Activated naive CD8-positive, alpha-beta T cell treated with anti-CD3 and anti-CD28 coated beads, Interleukin-2, amount 50 U/mL, for 24 hours (primary cell): ENCODE results near the gene PDE6C.

ENCODE experiments used
- ATAC-seq: fragments of 150-1000 bp; cut with Tn5 transposase; one replicate; pipeline ENCODE4 v1.10.0; 2021
- DNase-seq: peaks from one replicate; pipeline ENCODE4 v3.0.0; 2021
- H3K27ac Mint-ChIP-seq: one replicate; pipeline ENCODE4 v1.8.0; 2021; ENCODE audit warnings: mild to moderate bottlenecking, mixed read lengths
- H3K27me3 Mint-ChIP-seq: one replicate; pipeline ENCODE4 v1.8.0; 2021; ENCODE audit warnings: mixed read lengths
- H3K36me3 Mint-ChIP-seq: one replicate; pipeline ENCODE4 v1.8.0; 2021; ENCODE audit warnings: low read depth, mixed read lengths
- H3K4me1 Mint-ChIP-seq: one replicate; pipeline ENCODE4 v1.8.0; 2021; ENCODE audit warnings: mixed read lengths
- H3K4me3 Mint-ChIP-seq: one replicate; pipeline ENCODE4 v1.8.0; 2021; ENCODE audit warnings: mild to moderate bottlenecking, moderate library complexity, mixed read lengths
- H3K9me3 Mint-ChIP-seq: one replicate; pipeline ENCODE4 v1.8.0; 2021; ENCODE audit warnings: mixed read lengths

Gene PDE6C

GRCh38 chr10:93584445-93584844 lies 27.9 kb upstream of the PDE6C start:
- Mint-ChIP-seq H3K27me3 (peaks cover 6% of the 10 kb centered on the region), H3K27ac (no peak overlapping the region), H3K4me3 (no peak overlapping the region), H3K9me3 (peaks cover 4% of the 10 kb centered on the region), H3K36me3 (no peaks in the 10 kb centered on the region), H3K4me1 (no peaks in the 10 kb centered on the region)
- ATAC-seq (no peak), DNase-seq (no peak)

DNA sequence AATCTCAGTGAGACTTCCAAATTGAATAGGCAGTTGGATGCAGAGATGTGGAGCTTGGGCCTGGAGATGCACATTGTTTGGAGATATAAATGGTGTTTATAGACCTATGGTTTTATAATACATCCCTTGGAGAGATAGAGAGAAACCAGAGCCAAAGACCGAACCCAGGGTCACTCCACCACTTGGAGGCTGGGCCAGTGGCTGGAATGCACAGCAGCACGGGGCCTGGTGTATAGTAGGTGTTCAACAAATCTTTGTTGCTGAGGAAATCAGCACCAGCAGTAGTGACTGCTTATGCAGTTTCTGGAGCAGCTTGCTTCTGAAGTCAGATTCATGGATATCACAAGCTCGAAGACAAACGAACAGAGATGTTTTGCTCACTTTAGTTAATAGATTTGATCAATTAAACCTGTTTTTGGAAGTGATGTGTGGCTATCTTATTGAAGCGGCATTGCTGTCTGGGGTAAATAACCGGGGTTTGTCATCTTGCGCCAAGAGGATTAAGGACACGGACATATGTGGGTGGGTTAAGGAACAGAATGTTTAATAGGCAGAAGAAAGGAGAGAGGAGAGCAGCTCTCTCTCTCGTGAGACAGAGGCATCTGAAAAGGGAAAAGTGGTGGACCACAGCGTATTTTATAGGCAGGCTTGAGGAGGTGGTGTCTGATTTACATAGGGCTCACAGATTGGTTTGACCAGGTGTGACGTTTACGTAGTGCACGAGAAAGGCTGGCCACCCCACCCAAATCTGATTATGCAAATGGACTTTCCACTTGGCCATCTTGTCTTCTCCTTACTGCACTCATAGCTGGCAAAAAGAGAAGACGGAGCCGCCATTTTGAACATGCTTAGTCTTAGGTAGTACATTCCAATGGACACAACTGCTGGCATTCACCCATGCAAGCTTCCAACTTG lies 22.4 kb upstream of the PDE6C start:
- Mint-ChIP-seq H3K27ac (no peak overlapping the region), H3K9me3 (no peaks in the 10 kb centered on the region), H3K36me3 (no peaks in the 10 kb centered on the region), H3K4me1 (no peaks in the 10 kb centered on the region), H3K4me3 (no peak overlapping the region), H3K27me3 (peaks cover 2% of the 10 kb centered on the region)
- DNase-seq (no peak), ATAC-seq (no peak)

DNA sequence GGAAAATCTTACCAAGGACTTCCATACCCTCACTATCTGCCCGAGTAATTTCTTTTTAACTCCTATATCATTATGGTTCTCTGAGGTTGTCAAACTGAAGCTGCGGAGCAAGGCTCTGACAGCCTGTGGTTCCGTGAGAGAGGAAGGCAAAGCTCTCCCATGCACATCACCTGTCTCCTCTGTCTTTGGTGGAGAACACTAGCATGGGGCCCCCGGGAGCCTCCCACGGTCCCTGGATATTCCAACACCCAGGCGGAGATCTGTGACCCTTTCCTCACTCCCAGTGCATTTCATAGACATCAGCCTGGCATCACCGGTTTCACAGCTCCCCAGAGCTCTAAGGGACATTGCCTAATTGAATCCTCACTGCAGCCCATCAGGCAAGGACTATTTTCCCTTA lies 21.7 kb upstream of the PDE6C start:
- no peak overlapping the region for H3K27ac Mint-ChIP-seq
- no peaks in the 10 kb centered on the region for H3K4me1 Mint-ChIP-seq

GRCh38 chr10:93591065-93591808 lies 21.1 kb upstream of the PDE6C start:
- H3K27me3 Mint-ChIP-seq: peaks cover 2% of the 10 kb centered on the region
- H3K4me3 Mint-ChIP-seq: no peak overlapping the region
- no peak overlapping the region for H3K27ac Mint-ChIP-seq
- H3K36me3 Mint-ChIP-seq: no peaks in the 10 kb centered on the region
- ATAC-seq (no peak), DNase-seq (no peak)
- H3K9me3 Mint-ChIP-seq: no peaks in the 10 kb centered on the region
- H3K4me1 Mint-ChIP-seq: no peaks in the 10 kb centered on the region

More for the DNA sequence above, 21.7 kb upstream of the PDE6C start:
- peaks cover 2% of the 10 kb centered on the region for H3K27me3 Mint-ChIP-seq
- ATAC-seq (no peak), DNase-seq (no peak)
- no peak overlapping the region for H3K4me3 Mint-ChIP-seq
- no peaks in the 10 kb centered on the region for H3K9me3 Mint-ChIP-seq
- no peaks in the 10 kb centered on the region for H3K36me3 Mint-ChIP-seq

DNA sequence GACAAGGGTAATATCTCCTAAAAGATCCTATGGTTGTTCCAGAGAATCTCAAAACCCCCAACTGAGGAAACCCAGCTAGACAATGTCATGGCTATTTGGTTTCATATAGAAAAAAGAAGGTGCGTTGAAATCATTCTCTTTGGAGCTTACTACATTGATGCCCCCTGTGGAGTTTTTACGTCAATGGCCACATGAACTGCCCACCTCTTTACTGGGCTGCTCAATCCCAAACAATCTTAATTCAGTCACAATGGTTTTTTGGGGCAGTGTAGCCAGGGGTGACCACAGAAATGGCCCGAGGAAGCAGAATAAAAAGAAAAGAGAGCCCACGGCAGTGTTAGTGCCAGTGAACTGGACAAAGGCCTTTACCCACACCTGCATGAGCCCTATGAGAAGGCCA lies 19.1 kb upstream of the PDE6C start:
- Mint-ChIP-seq H3K4me3 (no peak overlapping the region), H3K27ac (no peak overlapping the region), H3K27me3 (peaks cover 2% of the 10 kb centered on the region), H3K9me3 (no peaks in the 10 kb centered on the region), H3K36me3 (no peaks in the 10 kb centered on the region), H3K4me1 (no peaks in the 10 kb centered on the region)
- DNase-seq (no peak), ATAC-seq (no peak)

DNA sequence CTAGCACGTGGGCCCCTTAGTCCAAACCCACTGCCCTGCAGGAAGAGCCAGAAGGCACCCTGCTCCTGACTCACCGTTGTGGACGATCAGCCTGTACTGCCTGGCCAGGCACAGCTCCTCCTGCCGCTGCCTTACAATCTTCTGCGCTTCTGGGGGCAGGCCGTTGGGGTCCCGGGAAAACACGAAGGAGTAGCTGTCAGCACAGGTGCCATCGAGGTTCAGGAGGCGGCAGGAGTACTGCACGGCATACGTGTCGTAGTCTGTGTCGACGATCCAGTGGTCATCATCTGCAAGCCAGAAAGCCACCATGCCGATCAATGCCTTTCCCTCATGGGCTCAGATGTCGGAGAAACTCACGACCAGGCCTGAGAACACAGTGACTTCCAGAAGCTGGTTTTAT lies 18.6 kb upstream of the PDE6C start:
- no peaks in the 10 kb centered on the region for H3K9me3 Mint-ChIP-seq
- H3K4me1 Mint-ChIP-seq: no peaks in the 10 kb centered on the region
- ATAC-seq (no peak), DNase-seq (no peak)
- H3K27ac Mint-ChIP-seq: no peak overlapping the region
- H3K36me3 Mint-ChIP-seq: no peaks in the 10 kb centered on the region
- H3K4me3 Mint-ChIP-seq: no peak overlapping the region
- H3K27me3 Mint-ChIP-seq: peaks cover 2% of the 10 kb centered on the region

DNA sequence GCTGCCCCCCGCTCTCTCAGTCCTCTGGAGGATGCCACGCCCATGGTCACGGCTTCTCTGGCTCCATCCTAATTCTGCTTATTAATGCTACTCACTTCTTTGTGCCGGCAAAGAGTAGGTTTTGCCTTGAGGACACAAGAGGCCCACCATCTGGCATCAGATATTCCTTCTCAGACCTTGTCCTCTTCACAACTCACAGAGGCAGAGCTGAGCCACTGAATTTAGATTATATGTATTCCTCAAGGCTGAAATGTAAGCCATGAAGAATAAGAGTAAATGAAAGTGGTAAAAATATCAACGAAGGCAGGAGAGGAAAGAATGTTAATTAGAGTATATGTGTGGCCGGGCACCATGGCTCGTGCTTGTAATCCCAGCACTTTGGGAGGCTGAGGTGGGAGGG lies 17.8 kb upstream of the PDE6C start:
- H3K27ac Mint-ChIP-seq: no peak overlapping the region
- no peaks in the 10 kb centered on the region for H3K9me3 Mint-ChIP-seq
- no peaks in the 10 kb centered on the region for H3K36me3 Mint-ChIP-seq
- DNase-seq (no peak), ATAC-seq (no peak)
- peaks cover 4% of the 10 kb centered on the region for H3K27me3 Mint-ChIP-seq
- H3K4me1 Mint-ChIP-seq: no peaks in the 10 kb centered on the region
- H3K4me3 Mint-ChIP-seq: no peak overlapping the region

DNA sequence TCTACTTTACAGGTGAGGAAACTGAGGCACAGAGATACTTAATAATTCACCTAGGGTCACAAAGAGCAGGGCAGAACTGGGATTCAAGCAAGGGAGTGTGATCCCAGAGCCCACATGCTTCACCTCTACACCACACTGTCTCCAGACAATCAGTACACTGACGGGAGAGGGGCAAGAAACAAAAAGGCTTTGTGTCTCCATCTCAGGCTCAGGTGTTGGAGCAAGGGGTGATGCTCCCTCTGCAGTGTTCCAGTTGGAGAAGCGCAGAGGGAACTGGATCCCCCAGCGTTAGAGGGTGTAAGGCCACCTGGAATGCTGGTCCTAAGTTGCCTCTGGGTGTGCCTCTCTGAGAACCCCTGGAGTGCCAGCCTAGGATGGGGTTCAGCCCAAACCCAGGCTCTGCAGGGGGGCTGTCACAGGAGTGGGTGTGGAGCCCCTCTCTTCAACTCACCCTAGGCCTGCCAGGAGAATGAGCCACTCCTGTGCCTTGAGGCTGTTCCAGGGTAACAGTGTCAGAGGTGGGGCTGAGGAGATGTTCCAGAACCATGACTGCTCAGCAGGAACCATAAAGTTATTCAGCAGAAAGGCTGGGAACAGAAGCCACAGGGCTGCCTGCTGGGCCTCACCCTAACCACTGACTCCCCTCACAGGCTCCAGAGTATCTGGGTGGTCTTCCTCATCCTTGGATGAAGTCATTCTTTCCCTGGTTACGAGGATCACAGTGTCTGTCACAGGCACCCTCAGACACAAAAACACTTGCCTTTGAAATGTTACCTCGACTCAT lies 16.8 kb upstream of the PDE6C start:
- Mint-ChIP-seq H3K36me3 (no peaks in the 10 kb centered on the region), H3K4me3 (no peak overlapping the region), H3K4me1 (no peaks in the 10 kb centered on the region), H3K27ac (no peak overlapping the region), H3K27me3 (peaks cover 14% of the 10 kb centered on the region), H3K9me3 (no peaks in the 10 kb centered on the region)
- DNase-seq (no peak), ATAC-seq (no peak)

GRCh38 chr10:93596539-93596938 lies 15.8 kb upstream of the PDE6C start:
- H3K9me3 Mint-ChIP-seq: no peaks in the 10 kb centered on the region
- no peaks in the 10 kb centered on the region for H3K36me3 Mint-ChIP-seq
- no peak for DNase-seq
- H3K27ac Mint-ChIP-seq: no peak overlapping the region
- no peaks in the 10 kb centered on the region for H3K4me1 Mint-ChIP-seq
- H3K27me3 Mint-ChIP-seq: peaks cover 16% of the 10 kb centered on the region
- ATAC-seq: no peak
- H3K4me3 Mint-ChIP-seq: no peak overlapping the region

DNA sequence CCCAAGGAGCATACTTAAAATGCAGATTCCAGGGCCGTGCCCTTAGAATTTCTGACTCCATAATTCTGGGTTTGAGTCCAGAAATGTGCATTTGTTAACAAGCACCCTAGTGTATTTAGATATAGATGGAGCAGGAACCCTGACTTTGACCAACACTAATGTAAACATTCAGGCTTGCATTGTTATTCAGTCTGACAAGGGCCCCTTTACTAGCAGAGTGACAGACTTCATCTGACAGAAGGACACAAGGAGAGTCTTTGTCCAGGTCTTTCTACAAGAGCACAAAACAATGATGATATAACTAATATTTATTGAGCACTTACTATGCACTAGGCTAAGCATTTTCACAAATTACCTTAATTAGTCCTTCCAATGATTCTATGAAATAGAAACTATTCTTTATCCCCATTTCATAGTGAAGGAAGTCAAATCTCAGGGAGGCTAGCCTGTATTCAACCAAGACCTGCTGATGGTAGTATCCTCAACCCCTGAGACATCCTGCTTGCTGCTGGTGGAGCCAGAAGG lies 15.2 kb upstream of the PDE6C start:
- ATAC-seq: no peak
- Mint-ChIP-seq H3K9me3 (no peaks in the 10 kb centered on the region), H3K27me3 (peaks cover 22% of the 10 kb centered on the region), H3K27ac (no peak overlapping the region), H3K4me3 (no peak overlapping the region), H3K4me1 (no peaks in the 10 kb centered on the region), H3K36me3 (no peaks in the 10 kb centered on the region)
- no peak for DNase-seq

GRCh38 chr10:93598157-93598556 lies 14.2 kb upstream of the PDE6C start:
- H3K36me3 Mint-ChIP-seq: no peaks in the 10 kb centered on the region
- H3K4me1 Mint-ChIP-seq: no peaks in the 10 kb centered on the region
- DNase-seq: no peak
- peaks cover 32% of the 10 kb centered on the region for H3K27me3 Mint-ChIP-seq
- H3K9me3 Mint-ChIP-seq: no peaks in the 10 kb centered on the region
- no peak overlapping the region for H3K27ac Mint-ChIP-seq
- no peak for ATAC-seq
- H3K4me3 Mint-ChIP-seq: no peak overlapping the region

DNA sequence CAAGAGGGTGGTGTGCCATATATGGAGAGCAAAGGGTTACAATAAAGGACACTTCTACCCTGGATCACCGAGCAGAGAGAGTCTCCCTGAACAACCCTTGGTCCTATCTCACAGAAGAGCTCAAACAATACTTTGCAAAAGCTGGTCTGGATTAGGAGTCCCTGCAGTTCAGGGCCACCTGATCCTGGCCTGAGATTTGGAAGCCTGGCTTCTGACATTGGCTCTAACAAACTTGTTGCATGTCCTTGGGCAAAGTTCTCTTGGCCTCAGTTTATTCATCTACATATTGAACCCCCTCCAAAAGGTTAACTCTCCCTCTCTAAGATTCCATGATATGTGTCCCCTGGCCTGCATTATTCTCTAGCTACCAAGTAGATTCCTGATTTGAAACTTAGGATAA lies 13.0 kb upstream of the PDE6C start:
- H3K4me1 Mint-ChIP-seq: no peaks in the 10 kb centered on the region
- H3K9me3 Mint-ChIP-seq: no peaks in the 10 kb centered on the region
- H3K36me3 Mint-ChIP-seq: no peaks in the 10 kb centered on the region
- no peak overlapping the region for H3K4me3 Mint-ChIP-seq
- DNase-seq (no peak), ATAC-seq (no peak)
- H3K27ac Mint-ChIP-seq: no peak overlapping the region
- H3K27me3 Mint-ChIP-seq: peaks cover 40% of the 10 kb centered on the region

- Mint-ChIP-seq H3K9me3 (no peaks in the 10 kb centered on the region), H3K4me1 (no peaks in the 10 kb centered on the region), H3K27ac (no peak overlapping the region), H3K36me3 (no peaks in the 10 kb centered on the region), H3K27me3 (peaks cover 40% of the 10 kb centered on the region), H3K4me3 (no peak overlapping the region)
- no peak for ATAC-seq
- DNase-seq: no peak
Observed at GRCh38 chr10:93599778-93600177, 12.6 kb upstream of the PDE6C start.

- Mint-ChIP-seq H3K27ac (no peak overlapping the region), H3K4me1 (no peaks in the 10 kb centered on the region), H3K27me3 (peaks cover 40% of the 10 kb centered on the region), H3K4me3 (no peak overlapping the region), H3K36me3 (no peaks in the 10 kb centered on the region), H3K9me3 (no peaks in the 10 kb centered on the region)
- ATAC-seq: no peak
- DNase-seq: no peak
Observed at GRCh38 chr10:93600446-93601145, 11.7 kb upstream of the PDE6C start.
